GM18861 (cell line): ENCODE data around the gene RAD51B.

Experiments used
- ATAC-seq: cut with Tn5 transposase; IDR thresholded peaks from one replicate; pipeline ENCODE4 v1.9.1; 2021; ENCODE audit not compliant: unreplicated experiment

RAD51B gene

DNA sequence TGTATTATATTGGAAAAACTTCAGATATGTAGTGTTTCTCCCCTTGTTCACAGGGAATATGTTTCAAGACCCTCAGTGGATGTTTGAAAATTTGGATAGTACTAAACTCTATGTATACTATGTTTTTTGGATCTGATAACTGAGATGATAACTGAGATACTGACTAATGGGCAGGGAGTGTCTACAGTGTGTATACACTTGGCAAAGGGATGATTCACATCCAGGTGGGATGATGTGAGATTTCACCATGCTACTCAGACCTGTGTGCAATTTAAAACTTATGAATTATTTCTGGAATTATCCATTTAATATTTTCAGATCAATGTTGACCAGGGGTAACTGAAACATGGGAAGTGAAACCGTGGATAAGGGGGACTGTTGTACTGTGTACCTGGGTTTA, 13.8 kb downstream of the RAD51B start:
- no peak for ATAC-seq

DNA sequence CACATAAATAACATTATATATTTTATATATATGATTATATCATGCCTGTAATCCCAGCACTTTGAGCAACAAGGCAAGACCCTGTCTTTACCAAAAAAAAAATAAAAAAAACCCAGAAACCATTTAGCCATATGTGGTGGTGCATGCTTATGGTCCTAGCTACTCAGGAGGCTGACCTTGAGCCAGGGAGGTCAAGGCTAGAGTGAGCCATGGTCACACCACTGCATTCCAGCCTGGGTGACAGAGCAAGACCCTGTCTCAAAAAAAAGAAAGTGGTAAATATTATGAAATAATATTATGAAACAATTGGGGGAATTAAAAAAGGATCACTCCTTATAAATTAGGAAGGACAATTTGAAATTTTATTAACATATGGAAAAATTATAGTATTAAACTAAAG, 16.0 kb downstream of the RAD51B start:
- no peak for ATAC-seq

DNA sequence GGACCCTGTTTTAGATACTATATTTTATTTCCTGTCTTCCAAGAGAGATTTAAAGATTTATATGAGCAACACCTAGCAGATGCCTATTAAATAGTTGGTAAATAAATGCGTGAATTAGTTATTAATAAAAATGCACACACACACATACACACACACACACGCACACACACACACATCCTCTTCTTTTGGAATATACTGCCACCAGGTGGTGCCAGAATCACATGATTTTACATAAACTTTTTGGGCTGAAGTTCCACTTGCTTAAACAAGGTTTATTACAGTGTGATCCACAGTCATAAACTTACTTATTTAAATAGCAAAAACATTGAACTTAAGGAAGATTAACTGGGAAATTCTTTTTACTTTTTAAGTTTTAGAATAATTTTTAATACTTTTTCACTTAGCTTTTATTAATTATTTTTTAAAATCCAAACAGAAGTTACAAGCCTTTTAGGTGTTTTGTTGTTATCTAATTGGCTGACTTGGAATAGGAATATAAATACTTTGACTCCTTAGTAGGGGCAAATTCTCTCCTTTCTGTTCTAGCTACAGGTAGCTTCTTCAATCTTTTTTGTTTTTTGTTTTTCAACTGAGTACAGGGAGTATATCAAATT, 17.5 kb downstream of the RAD51B start:
- no peak for ATAC-seq

DNA sequence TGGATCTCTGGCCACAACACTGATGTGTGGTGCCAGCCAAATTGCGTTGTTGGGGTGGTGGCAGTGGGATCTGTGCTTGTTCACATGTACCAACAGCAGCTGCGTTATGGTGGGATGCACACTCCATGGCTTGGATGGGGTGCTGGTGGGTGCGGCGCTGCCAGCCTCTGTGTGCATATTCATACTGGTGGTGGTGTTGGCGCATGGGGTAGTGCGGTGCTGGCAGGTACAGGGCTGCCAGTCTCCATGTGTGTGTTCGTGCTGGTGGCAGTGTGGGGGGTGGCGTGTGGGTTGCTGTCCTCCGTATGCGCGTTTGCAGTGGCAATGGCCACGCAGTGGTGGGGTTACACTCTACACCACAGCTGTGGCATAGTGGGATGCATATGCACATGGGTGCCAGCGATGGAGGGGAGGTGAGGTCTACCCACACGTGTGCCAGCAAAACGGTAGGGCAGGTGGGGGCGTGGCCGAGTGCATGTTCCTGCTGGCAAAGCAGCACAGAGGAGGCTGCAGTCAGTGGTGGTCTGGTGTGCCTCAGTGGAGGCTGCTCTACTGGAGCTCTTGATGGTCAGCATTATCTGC, 26.5 kb downstream of the RAD51B start:
- ATAC-seq: no peak

DNA sequence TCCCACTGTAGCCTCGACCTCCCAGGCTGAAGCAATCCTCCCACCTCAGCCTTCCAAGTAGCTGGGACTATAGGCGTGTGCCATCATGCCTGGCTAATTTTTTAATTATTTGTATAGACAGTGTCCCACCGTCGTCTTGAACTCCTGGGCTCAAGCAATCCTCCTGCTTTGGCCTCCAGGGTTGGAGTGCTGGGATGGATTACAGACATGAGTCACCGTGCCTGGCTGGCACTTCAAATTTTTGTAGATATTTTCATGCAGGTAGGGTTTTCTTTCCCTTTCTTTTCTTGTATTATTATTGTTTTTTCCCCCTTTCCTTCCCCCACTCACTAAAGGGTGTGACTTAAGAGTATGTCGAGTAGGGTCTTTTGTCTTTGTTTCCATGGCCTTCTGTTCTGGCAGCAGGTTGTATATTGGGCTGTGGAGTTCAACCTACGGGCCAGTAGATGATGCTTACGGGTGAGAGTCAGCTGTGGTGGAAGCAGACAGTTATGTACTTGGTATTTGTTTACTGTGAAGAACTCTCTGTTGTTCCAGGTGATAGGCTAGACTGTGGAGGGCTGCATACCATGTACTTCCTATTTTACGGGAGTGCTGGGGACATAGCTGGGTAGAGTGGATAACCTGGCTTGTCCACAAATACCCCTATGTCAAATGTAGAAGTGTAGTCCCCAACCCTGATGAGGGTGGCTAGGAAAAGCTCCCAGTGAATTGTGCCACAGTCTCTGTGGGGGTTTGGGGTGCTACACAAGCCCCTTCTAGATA, 30.7 kb downstream of the RAD51B start:
- ATAC-seq: no peak

DNA sequence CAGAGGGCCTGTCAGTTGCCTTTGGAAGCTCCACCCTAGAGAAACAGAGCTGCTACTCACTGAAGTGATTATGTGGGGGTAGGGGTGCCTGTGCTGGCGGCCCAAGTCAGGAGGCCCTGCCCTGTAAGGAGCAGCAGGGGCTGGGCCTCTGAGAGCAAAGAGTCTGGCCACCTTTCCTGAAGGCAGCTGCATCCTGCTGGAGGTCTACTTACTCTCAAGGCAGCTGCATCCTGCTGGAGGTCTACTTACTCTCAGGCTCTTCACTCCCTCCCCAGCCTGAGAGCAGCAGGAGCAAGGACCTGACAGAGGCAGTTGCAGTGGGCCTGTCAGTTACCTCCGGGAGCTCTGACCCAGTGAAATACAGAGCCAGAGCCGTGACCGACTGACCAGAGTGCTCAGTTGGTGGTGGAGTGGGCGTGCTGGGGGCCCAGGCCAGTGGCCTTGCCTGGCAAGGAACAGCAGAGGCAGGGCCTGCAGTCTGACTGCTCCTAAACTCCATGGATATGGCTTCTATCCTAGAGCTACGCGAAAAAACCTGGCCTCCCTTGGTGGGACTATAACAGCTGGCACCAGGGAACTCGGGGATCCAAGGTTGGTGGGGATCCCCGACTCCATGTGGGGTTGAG, 32.3 kb downstream of the RAD51B start:
- ATAC-seq: no peak

DNA sequence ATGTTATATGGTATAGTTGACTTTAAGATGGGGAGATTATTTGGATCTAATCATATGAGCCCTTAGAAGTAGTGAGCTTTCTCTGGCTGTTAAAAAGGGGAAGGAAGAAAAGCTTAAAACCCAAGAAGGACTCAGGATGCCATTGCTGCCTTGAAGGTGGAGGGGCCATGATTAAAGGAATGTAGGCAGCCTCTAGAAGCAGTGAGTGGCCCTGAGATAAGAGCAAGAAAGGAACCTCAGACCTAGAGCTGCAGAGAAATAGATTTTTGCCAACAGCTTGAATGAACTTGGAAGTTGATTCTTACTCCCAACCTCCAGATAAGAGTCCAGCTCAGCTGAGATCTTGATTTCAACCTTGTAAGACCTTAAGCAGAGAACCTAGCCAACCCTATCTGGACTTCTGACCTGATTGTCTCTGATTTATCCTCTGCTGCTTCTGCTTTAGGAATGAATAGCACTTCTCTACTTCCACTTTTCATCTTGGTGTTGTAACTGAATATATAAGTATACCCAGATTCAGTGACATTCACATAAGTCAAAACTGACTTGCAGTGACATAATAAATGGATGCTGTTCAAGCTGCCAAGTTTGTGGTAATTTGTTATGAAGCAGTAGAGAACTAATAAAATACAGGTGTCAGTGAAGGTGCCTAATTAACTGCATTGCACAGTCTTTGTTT, 33.5 kb downstream of the RAD51B start:
- no peak for ATAC-seq

DNA sequence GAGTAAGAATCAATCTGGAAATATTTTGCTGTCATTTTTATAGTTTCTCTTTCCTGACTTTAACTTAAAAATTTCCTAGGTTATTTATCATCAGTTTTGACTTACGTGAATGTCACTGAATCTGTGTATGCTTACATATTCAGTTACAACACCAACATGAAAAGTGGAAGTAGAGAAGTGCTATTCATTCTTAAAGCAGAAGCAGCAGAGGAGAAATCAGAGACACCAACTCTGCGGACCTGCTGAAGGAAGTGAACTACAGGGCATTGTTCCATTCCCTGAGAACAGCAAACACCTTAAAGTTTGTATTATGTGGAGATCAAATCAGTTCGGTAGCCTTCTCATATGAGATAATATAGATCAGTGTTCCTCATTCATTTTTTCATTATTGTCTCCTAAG, 34.1 kb downstream of the RAD51B start:
- ATAC-seq: no peak

DNA sequence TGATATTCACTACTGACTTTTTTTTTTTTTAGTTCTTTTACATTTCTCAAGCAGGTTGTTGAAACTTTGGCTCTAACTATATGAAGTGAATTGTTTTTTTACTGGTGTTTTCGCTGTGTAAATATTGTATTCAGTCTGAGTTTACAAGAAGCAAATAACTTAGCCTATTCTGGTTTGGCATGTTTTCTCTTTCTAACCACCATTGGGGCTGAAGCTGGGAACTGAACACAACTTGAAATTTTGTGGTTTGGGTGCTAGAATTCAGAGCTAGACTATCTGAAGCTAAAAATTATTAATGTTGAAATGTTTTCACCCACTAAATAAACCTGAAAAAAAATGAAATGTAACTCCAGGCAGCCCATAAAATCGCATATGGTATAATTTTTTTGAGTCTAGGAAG, 37.2 kb downstream of the RAD51B start:
- ATAC-seq: no peak

DNA sequence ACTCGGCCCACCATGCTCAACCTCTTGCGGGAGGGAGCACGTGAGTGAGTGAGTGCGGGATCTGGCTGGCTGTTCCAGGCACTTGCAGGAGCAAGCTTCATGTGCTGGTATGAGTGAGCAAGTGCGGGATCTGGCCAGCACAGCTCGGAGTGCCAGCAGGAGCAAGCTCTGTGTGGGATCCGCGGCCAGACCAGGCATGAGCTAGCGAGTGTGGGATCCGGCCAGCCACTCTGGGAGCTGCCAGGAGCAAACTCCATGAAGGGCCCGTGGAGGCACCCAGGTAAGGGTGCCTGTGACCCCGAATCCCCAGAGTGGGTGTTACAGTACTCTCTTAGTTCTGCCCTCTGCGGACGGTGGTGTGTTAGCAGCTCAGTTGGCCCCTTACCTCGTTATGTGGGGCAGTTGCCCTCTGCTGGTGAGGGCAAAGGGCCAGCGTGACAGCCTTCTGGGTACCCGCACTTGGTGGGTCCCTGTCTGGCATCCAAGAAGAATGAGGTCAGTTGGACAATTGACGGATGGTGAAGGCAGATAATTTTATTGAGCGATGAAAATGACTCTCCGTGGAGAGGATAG, 38.3 kb downstream of the RAD51B start:
- ATAC-seq: no peak

DNA sequence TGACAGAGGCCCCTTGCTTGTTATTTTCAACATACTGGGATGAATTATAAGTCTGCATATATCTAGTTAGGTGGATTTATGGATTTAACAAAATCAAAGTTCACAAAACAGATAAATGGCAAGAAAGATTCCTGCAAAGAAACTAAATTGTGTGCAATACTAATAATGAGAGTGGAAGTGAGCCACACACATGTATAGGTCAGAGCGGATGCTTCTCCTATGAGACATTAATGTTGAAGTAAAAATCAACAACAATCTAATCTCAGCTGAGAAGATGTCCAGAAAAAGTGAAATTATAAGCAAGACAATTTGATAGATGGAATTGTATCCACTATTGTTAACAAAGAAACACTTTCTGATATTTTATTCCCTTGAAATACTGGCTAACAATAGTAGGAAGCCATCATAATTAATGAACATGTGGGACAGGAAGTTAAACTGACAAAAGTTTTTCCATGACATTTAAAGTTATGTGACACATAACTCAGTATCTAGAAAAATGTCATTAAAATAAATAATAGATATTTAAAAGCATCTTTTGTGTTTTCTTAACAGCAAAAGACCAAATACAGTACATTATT, 39.7 kb downstream of the RAD51B start:
- no peak for ATAC-seq

DNA sequence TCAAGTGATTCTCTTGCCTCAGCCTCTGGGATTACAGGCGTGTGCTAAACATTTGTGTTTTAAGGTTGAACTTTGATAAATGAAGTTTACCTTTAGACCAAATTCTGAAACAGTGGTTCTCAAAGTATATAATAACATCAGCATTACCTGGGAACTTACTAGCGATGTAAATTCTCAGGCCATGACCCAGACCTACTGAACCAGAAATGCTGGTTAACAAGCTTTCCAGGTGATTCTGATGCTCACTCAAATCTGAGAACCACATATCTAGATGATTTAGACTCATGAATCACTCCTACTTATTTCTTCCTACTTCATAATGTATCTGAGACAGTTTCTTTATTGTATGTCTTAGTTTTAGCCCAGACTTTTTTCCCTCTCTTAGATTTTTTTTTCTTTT, 43.6 kb downstream of the RAD51B start:
- no peak for ATAC-seq

DNA sequence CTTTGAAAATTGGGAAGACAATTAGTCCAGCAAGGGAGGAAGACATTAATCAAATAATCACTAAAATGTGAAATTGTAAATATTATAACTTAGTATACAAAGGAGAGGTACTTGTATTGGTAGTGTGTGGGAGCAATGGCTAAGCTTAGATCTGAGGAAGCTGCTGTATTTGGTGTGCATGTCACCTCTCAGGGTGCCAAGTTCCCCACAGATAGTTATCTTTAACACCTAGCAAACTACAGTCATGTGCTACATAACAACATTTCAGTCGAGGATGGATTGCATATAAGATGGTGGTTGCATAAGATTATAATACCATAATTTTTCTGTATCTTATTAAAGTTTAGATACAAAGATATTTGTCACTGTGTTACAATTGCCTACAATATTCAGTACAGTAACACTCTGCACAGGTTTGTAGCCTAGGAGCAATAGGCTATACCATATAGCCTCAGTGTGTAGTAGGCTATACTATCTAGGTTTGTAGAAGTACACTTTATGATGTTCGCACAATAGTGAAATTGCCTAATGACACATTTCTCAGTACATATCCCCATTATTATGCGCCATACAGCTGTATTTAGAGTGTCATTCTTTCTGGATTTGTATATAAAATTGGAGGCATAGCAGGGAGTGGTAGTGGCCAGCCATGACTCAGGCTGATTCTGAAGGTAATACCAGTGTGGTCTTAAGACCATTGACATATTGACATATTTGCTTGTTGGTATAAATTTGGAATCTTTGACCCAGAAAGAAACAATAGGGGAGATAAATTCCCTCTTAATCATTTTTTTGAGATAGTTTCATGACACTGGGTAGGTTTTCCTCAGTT, 55.8 kb downstream of the RAD51B start:
- ATAC-seq: no peak

DNA sequence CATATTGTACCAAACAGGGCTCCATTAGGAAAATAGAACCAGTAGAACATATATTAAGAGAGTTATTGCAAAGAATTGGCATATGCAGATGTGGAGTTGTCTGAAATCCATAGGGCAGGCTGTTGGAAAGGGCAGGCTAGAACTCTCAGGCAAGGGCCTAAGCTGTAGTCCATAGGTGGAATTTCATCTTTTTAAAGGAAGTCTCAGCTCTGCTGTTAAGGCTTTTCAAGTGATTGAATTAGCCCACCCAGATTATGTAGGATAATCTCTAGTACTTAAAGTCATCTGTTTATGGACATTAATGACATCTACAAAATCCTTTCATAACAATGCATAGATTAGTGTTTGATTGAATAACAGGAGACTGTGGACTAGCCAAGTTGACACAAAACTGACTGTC, 59.4 kb downstream of the RAD51B start:
- ATAC-seq: no peak

DNA sequence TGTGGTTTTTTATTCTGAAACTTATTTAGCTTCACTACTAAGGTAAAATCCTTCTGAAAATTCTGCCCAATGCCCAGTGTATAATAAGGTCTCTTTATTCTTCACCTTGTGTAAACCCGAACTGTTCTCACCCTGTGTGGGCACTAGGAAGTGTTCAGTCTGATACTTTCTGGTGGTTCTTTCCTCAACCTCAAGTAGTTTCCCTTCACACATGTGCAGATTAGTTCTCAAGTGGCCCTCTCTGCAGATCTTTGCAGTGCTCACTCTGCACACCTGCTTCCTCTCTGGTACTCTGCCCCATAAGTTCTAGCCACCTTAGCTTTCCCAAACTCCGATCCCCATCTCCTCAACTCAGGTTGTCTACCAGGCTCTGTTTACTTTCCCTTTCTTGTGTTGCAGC, 61.6 kb downstream of the RAD51B start:
- ATAC-seq: peak; percentile 90

DNA sequence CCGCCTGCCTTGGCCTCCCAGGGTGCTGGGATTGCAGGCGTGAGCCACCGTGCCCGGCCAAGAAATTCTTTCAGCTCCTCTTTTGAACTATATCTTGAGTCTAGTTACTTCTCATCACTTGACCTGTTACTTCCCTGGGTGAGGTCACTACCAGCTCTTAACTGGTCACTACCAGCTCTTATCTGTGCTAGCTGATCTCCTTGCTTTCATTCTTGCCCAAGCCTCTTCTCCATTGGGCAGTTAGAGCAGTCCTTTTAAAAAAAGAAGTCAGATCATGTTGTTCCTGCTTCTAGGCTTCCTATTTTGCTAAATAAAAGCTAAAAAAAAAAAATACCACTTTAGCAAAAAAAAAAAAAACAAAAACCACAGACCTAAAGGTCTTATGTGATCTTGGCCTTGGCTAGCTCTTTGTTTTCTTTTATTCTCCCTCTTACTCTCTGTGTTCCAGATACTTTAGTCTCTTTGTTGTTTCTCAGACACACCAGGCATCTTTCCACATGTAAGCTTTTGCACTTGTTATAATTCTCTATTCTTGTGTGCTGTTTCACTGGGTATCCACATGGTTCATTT, 63.5 kb downstream of the RAD51B start:
- no peak for ATAC-seq

DNA sequence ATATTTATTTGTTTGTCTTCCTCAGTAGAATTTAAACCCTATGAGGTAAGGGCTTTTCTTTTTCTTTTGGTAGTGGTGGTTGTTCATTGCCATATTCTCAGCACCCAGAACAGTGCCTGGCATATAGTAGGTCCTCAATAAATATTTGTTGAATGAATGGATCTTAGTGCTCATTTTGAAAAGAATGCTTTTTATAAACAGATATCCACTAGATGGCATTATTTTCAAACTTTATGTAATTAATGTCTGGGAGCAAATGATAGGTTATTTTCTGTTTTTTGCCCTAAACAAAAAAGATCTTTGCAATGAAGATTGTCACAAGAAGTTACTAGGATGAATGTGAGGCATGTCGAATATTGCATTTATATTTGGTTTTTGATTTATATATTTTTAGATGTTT, 64.1 kb downstream of the RAD51B start:
- no peak for ATAC-seq

DNA sequence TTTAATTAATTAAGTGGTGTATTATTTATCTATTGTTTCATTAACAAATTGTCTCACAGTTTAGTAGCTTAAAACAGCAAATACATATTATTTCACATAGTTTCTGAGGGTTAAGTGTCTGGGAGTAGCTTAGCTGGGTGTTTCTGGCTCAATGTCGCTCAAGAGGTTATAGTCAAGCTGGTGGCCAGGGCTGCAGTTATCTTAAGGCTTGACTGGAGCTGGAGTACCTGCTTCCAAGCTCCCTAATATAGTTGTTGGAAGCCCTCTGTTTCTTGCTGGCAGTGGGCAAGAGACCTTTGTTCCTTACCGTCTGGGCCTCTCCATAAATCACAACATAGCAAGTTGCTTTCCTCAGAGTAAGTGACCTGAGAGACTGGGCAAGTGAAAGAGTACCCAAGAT, 66.6 kb downstream of the RAD51B start:
- ATAC-seq: no peak

DNA sequence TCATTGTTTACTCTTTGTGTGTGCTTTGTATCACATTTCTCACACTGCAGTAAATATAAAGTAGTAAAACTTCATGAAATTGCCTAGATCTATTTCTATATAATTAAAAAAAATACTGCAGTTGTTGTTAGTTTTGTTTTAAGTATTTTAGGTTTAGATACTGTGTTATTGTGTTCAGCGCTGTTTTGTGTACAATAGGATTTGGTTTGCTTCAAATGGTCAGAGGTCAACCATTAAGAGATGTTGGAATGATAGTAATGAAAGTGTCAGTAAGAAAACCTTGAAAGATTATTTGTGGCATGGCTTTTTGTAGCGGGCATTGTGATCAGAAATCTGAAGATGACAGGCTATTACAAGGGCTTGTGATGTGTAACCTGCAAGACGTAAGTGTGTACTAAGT, 67.9 kb downstream of the RAD51B start:
- no peak for ATAC-seq

DNA sequence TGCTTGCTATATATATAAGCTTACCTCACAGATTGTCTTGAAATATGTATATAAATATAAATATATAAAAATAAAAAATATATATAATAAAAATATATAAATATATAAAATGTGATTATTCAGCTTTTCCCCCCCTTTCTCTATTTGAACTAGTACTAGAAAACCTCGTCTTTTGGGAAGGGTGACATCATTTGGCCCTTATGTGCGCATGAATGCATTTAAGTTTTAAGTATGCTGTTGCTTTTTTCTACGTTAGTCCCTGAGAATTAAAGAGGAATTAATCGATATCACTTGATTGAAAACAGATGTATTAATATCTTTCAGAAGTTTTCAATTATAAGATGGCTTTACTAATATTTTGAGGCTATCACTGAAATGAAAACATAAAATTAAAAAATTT, 69.9 kb downstream of the RAD51B start:
- no peak for ATAC-seq
